HCT116 (cell line): ENCODE data around the gene FOXN3. TPM values are rescaled to one million over a fixed set of nuclear protein-coding genes. Genes with fewer than 3 reads are reported as not detected.

Source experiments
- ATAC-seq: fragments of 200-7000 bp; cut with Tn5 transposase; 2 replicates; pipeline ENCODE4 v1.9.1; 2020; ENCODE audit warnings: mild to moderate bottlenecking, moderate library complexity
- Bru-seq: library from RNA; stranded (reverse); fragments of 400-500 nt; gene quantifications from one replicate; lab custom pipeline; 2021; lab: Mats Ljungman, UMichigan
- BruChase-seq, 2 experiments: library from RNA; stranded (reverse); fragments of 400-500 nt; gene quantifications; one replicate each; lab custom pipeline; 2021; lab: Mats Ljungman, UMichigan
- BruUV-seq: library from RNA; stranded (reverse); fragments of 400-500 nt; replicated peaks from 2 replicates; lab custom pipeline; 2021; lab: Mats Ljungman, UMichigan
- CTCF ChIA-PET: fragments of 300-600 bp; sonication (Branson Sonifier 250); formaldehyde crosslinking; loops from one replicate; lab custom pipeline; 2021; ENCODE audit warnings: antibody characterized with exemption; lab: Charles Lee
- POLR2A ChIA-PET: fragments of 300-600, 350-600 bp; sonication (Branson Sonifier 250); formaldehyde crosslinking; loops from one replicate; lab custom pipeline; 2021; ENCODE audit warnings: antibody characterized with exemption; lab: Charles Lee
- RAD21 ChIA-PET, 2 experiments: fragments of 300-600 bp; sonication (Branson Sonifier 250); formaldehyde crosslinking; loops; one replicate each; lab custom pipeline; 2023; ENCODE audit warnings: low total read pairs in 2 of 2; ENCODE audit not compliant: uncharacterized antibody in 2 of 2, unreplicated experiment in 2 of 2, low non-redundant PET in 1 of 2; lab: Charles Lee
- DNase-seq: peaks from one replicate; pipeline ENCODE4 v3.0.0-alpha.2; 2010; ENCODE audit warnings: low read depth, low spot score
- H2AFZ ChIP-seq: fragments of 200-600 bp; shearing (Covaris generic), sonication (generic); 2 replicates; pipeline ENCODE4 v1.6.1; 2017; ENCODE audit warnings: low read depth, mixed run types, mixed read lengths, antibody characterized with exemption, low read length; ENCODE audit not compliant: poor library complexity, severe bottlenecking
- H3K27ac ChIP-seq: 2 replicates; pipeline ENCODE4 v1.5.1; 2012; ENCODE audit warnings: low read depth, low read length
- H3K27me3 ChIP-seq: fragments of 200-600 bp; sonication (generic); 2 replicates; pipeline ENCODE4 v1.6.1; 2016; ENCODE audit warnings: mixed run types, low read length, mixed read lengths; ENCODE audit not compliant: insufficient read depth
- H3K36me3 ChIP-seq, 2 experiments: fragments of 200-500 bp in 1 of 2; fragments of 200-600 bp in 1 of 2; sonication (Bioruptor generic) in 1 of 2; sonication (generic) in 1 of 2; 2 replicates each; pipeline versions ENCODE4 v1.5.1 to v1.6.1; 2014 to 2016; ENCODE audit warnings: low read length in 2 of 2, inconsistent platforms in 1 of 2, mixed read lengths in 1 of 2, mixed run types in 1 of 2; ENCODE audit not compliant: insufficient read depth in 2 of 2, control insufficient read depth in 1 of 2
- H3K4me1 ChIP-seq, 2 experiments: fragments of 200-600 bp in 1 of 2; sonication (generic) in 1 of 2; 2 replicates each; pipeline versions ENCODE4 v1.5.1 to v1.6.1; 2012 to 2017; ENCODE audit warnings: low read length in 2 of 2, inconsistent platforms in 1 of 2, mild to moderate bottlenecking in 1 of 2, mixed read lengths in 1 of 2, mixed run types in 1 of 2, moderate library complexity in 1 of 2; ENCODE audit not compliant: insufficient read depth in 2 of 2, control insufficient read depth in 1 of 2
- H3K4me2 ChIP-seq: fragments of 200-600 bp; sonication (generic); 2 replicates; pipeline ENCODE4 v1.6.1; 2017; ENCODE audit warnings: mixed run types, low read length, mixed read lengths
- H3K4me3 ChIP-seq, 2 experiments: fragments of 200-600 bp in 1 of 2; sonication (generic) in 1 of 2; replicated peaks in 1 of 2; 2 replicates each; pipeline ENCODE4 v1.5.1; 2011 to 2016; ENCODE audit warnings: low read length in 2 of 2, control low read depth in 1 of 2, low read depth in 1 of 2, mild to moderate bottlenecking in 1 of 2, mixed read lengths in 1 of 2, mixed run types in 1 of 2
- H3K79me2 ChIP-seq: fragments of 200-600 bp; sonication (generic); 2 replicates; pipeline ENCODE4 v1.6.1; 2017; ENCODE audit warnings: mild to moderate bottlenecking, mixed run types, low read length, moderate library complexity, mixed read lengths; ENCODE audit not compliant: insufficient read depth
- H3K9ac ChIP-seq: fragments of 200-600 bp; sonication (generic); 2 replicates; pipeline ENCODE4 v1.6.1; 2016; ENCODE audit warnings: low read length, mixed read lengths
- H3K9me2 ChIP-seq: fragments of 200-600 bp; sonication (generic), shearing (Covaris generic); 2 replicates; pipeline ENCODE4 v1.6.1; 2017; ENCODE audit warnings: mixed run types, mild to moderate bottlenecking, moderate library complexity; ENCODE audit not compliant: insufficient read depth
- H3K9me3 ChIP-seq, 2 experiments: fragments of 200-500 bp in 1 of 2; fragments of 200-600 bp in 1 of 2; sonication (Bioruptor generic) in 1 of 2; sonication (generic) in 1 of 2; 2 replicates each; pipeline ENCODE4 v1.6.1; 2014 to 2017; ENCODE audit warnings: low read length in 2 of 2, mixed read lengths in 2 of 2, inconsistent platforms in 1 of 2, low read depth in 1 of 2, mild to moderate bottlenecking in 1 of 2, mixed run types in 1 of 2, moderate library complexity in 1 of 2; ENCODE audit not compliant: control insufficient read depth in 1 of 2, insufficient read depth in 1 of 2
- H4K20me1 ChIP-seq: fragments of 200-600 bp; sonication (generic), shearing (Covaris generic); 2 replicates; pipeline ENCODE4 v1.6.1; 2017; ENCODE audit warnings: mixed run types, mild to moderate bottlenecking, moderate library complexity; ENCODE audit not compliant: insufficient read depth
- CEBPB ChIP-seq: IDR thresholded peaks from 2 replicates; pipeline ENCODE4 v1.6.1; 2012; ENCODE audit warnings: low read depth
- POLR2A ChIP-seq: IDR thresholded peaks from 2 replicates; pipeline ENCODE4 v1.7.0; 2011; ENCODE audit warnings: borderline replicate concordance; ENCODE audit not compliant: insufficient read depth, insufficient read length; ENCODE audit errors: extremely low read depth
- SIN3A ChIP-seq: IDR thresholded peaks from 2 replicates; pipeline ENCODE4 v1.6.1; 2012; ENCODE audit warnings: low read depth
- SP1 ChIP-seq: IDR thresholded peaks from 2 replicates; pipeline ENCODE4 v1.6.1; 2012; ENCODE audit warnings: low read depth
- TCF7L2 ChIP-seq: IDR thresholded peaks from 2 replicates; pipeline ENCODE4 v1.7.0; 2011; ENCODE audit warnings: borderline replicate concordance, inconsistent platforms; ENCODE audit not compliant: insufficient read depth, insufficient read length; ENCODE audit errors: extremely low read depth
- YY1 ChIP-seq: IDR thresholded peaks from 2 replicates; pipeline ENCODE4 v1.6.1; 2011; ENCODE audit warnings: low read length, low read depth, moderate library complexity, mild to moderate bottlenecking; ENCODE audit not compliant: insufficient replicate concordance; ENCODE audit errors: extremely low read depth
- ZFX ChIP-seq: fragments of 450-650 bp; IDR thresholded peaks from 2 replicates; pipeline ENCODE4 v1.6.1; 2017
- intact Hi-C: fragments of 100-400 bp; cut with micrococcal nuclease; formaldehyde crosslinking; loops from 2 replicates; pipeline ENCODE4 v1.10.0; 2022
- long read RNA-seq: library from polyadenylated mRNA; unstranded; transcript quantifications from one replicate; pipeline ENCODE4 v2.0.0, GENCODE V29; 2021; ENCODE audit not compliant: unreplicated experiment
- polyA plus RNA-seq: library from polyadenylated mRNA; unstranded; fragments of >200 nt; gene quantifications from 2 replicates; pipeline ENCODE4 v1.2.1, GENCODE V29; 2012; ENCODE audit warnings: missing spikeins
- total RNA-seq: library from RNA; stranded (reverse); gene quantifications from one replicate; pipeline ENCODE4 v1.2.1, GENCODE V29; 2021; ENCODE audit not compliant: unreplicated experiment
- TF ChIP-seq, protein P1 (sequence below): IDR thresholded peaks from 2 replicates; pipeline ENCODE4 v1.6.1; 2012; ENCODE audit warnings: low read depth
- TF ChIP-seq, protein P2 (sequence below): IDR thresholded peaks from 2 replicates; pipeline ENCODE4 v1.6.1; 2012

The FOXN3 gene, protein sequence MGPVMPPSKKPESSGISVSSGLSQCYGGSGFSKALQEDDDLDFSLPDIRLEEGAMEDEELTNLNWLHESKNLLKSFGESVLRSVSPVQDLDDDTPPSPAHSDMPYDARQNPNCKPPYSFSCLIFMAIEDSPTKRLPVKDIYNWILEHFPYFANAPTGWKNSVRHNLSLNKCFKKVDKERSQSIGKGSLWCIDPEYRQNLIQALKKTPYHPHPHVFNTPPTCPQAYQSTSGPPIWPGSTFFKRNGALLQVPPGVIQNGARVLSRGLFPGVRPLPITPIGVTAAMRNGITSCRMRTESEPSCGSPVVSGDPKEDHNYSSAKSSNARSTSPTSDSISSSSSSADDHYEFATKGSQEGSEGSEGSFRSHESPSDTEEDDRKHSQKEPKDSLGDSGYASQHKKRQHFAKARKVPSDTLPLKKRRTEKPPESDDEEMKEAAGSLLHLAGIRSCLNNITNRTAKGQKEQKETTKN
- total RNA-seq = 20.0 TPM
- polyA plus RNA-seq = 7.7 and 8.3 TPM in 2 replicates
- percentile 63 among the genes with signal in this experiment for Bru-seq, nascent RNA
- percentile 58 among the genes with signal in this experiment for BruChase-seq, experiment 1, labeled RNA remaining after a 6-hour chase
- BruChase-seq, experiment 2, labeled RNA remaining after a 2-hour chase = percentile 62 among the genes with signal in this experiment
- long read RNA-seq, partial matches to known transcripts = 0 of 20 reads
- long read RNA-seq, other reads (novel, unspliced or antisense) = 14 of 20 reads

DNA sequence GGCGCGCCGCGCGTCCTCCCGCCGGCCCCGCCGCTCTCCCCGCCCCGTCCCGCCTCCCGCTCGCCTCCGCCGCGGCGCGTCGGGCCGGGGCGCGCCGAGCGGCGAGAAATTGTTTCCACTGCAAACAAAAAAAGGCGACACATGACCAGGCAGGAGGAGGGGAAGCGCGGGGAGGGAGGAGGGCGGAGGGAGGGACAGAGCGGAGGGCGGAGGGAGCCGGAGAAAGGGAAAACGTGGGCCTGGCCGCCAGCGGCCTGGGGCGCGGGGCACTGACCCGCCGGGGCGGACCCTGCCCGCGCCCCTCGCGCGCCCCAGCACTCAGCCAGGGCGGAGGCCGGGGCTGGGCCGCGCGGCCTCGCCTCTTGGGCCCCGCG lies at the start of gene FOXN3:
TSS of gene FOXN3 (minus strand) at position 143 of the 374 bp plus-strand sequence. CDS start 4,757 bp downstream, outside the sequence.
- RAD21 ChIA-PET = no interaction called here
- CTCF ChIA-PET = no interaction called here
- no TSS peak for BruUV-seq
- Histone ChIP-seq H3K27ac (peak within 1 kb of the TSS; percentile 84), H3K79me2 (peaks cover 3% of the 10 kb centered on the region; the same call in 1 of the 2 replicates), H3K27me3 (no peaks in the 10 kb centered on the region), H4K20me1 (no peaks in the 10 kb centered on the region), H3K4me1 (peaks cover 4 to 22% of the 10 kb centered on the region in 2 experiments; a peak in 3 of 4 replicates), H3K9ac (peak within 1 kb of the TSS; percentile 86), H3K36me3 (no peaks in the 10 kb centered on the region; a peak in 1 of 4 replicates), H2AFZ (peak within 1 kb of the TSS; percentile 40), H3K4me2 (peak within 1 kb of the TSS; percentile 92), H3K4me3 (peak within 1 kb of the TSS; percentile 78 to 82), H3K9me2 (no peaks in the 10 kb centered on the region), H3K9me3 (no peaks in the 10 kb centered on the region)
- ATAC-seq (peak; percentile 63), DNase-seq (peak; percentile 78)
- TF ChIP-seq, protein P1, sequence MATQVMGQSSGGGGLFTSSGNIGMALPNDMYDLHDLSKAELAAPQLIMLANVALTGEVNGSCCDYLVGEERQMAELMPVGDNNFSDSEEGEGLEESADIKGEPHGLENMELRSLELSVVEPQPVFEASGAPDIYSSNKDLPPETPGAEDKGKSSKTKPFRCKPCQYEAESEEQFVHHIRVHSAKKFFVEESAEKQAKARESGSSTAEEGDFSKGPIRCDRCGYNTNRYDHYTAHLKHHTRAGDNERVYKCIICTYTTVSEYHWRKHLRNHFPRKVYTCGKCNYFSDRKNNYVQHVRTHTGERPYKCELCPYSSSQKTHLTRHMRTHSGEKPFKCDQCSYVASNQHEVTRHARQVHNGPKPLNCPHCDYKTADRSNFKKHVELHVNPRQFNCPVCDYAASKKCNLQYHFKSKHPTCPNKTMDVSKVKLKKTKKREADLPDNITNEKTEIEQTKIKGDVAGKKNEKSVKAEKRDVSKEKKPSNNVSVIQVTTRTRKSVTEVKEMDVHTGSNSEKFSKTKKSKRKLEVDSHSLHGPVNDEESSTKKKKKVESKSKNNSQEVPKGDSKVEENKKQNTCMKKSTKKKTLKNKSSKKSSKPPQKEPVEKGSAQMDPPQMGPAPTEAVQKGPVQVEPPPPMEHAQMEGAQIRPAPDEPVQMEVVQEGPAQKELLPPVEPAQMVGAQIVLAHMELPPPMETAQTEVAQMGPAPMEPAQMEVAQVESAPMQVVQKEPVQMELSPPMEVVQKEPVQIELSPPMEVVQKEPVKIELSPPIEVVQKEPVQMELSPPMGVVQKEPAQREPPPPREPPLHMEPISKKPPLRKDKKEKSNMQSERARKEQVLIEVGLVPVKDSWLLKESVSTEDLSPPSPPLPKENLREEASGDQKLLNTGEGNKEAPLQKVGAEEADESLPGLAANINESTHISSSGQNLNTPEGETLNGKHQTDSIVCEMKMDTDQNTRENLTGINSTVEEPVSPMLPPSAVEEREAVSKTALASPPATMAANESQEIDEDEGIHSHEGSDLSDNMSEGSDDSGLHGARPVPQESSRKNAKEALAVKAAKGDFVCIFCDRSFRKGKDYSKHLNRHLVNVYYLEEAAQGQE = no peak
- TF ChIP-seq ZFX (no peak), YY1 (peak; percentile 12), SIN3A (peak; percentile 47; the same call in 1 of the 2 replicates), POLR2A (peak; percentile 31), CEBPB (no peak), TCF7L2 (peak; percentile 44), SP1 (peak; percentile 78)
- TF ChIP-seq, protein P2, sequence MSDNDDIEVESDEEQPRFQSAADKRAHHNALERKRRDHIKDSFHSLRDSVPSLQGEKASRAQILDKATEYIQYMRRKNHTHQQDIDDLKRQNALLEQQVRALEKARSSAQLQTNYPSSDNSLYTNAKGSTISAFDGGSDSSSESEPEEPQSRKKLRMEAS = peak; percentile 30
- POLR2A ChIA-PET = no interaction called here
- intact Hi-C loops = loop anchor here (5.0 kb wide), 1 partner anchor 240 kb away; no protein-coding TSS in a partner anchor
